Measurements from ENCODE around the gene TEK.

DNA sequence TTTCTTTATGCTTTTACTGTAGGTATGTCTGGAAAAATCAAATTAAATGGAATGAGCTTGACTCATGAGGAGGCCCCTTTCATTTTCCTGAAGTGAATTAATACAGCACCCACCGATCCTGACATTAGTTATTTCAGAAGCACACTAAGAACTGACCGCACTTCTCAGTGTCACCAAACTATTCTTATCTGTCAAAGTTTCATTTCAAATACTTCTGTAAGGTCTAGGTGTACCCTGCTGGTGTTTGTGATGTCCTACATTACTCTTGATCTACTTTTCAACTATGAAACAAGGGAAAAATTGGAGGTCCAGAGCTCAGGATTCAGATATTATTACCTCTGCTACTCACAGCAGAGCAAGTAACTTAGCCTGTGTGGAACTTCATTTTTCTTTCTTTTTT lies 1.8 kb upstream of the TEK start:
- TF ChIP-seq EZH2phosphoT487 (IDR thresholded peaks at IDR 0.05; ENCODE audit: insufficient read depth, low read depth) (no peak), EZH2 (IDR thresholded peaks at IDR 0.05; ENCODE audit: insufficient read depth, poor library complexity, severe bottlenecking) (no peak)

Data from GM23248 (cell line).